GM21723 (cell line): ENCODE results near the gene TUBGCP6.

Source experiments
- ATAC-seq: cut with Tn5 transposase; IDR thresholded peaks from one replicate; pipeline ENCODE4 v1.9.1; 2021; ENCODE audit warnings: mild to moderate bottlenecking, moderate library complexity; ENCODE audit not compliant: unreplicated experiment

TUBGCP6 gene

GRCh38 chr22:50264104-50264745 is 19.4 kb upstream of the TUBGCP6 start:
- no peak for ATAC-seq

- ATAC-seq, result no peak
Measured at GRCh38 chr22:50262973-50263617, 18.3 kb upstream of the TUBGCP6 start.

GRCh38 chr22:50262460-50262911 is 17.7 kb upstream of the TUBGCP6 start:
- ATAC-seq, result no peak

- ATAC-seq, result no peak
Measured at GRCh38 chr22:50261615-50262459, 17.0 kb upstream of the TUBGCP6 start, which contains the start of gene MAPK12. MAPK12 (minus strand) TSS chr22:50261683; CDS start chr22:50261509, 174 bp downstream.

- no peak for ATAC-seq
Measured at GRCh38 chr22:50260801-50261614, 16.2 kb upstream of the TUBGCP6 start.

- ATAC-seq, result no peak
Measured at GRCh38 chr22:50260434-50260800, 15.6 kb upstream of the TUBGCP6 start.

- ATAC-seq, result no peak
Measured at GRCh38 chr22:50259302-50259701, 14.5 kb upstream of the TUBGCP6 start.

GRCh38 chr22:50258361-50259292 is 13.8 kb upstream of the TUBGCP6 start:
- no peak for ATAC-seq

GRCh38 chr22:50257451-50258360 is 12.9 kb upstream of the TUBGCP6 start:
- no peak for ATAC-seq

GRCh38 chr22:50257041-50257440 is 12.2 kb upstream of the TUBGCP6 start:
- ATAC-seq, result no peak

GRCh38 chr22:50256258-50256862 is 11.5 kb upstream of the TUBGCP6 start:
- ATAC-seq, result no peak

GRCh38 chr22:50255607-50256006 is 10.8 kb upstream of the TUBGCP6 start:
- ATAC-seq, result no peak

- no peak for ATAC-seq
Measured at GRCh38 chr22:50255099-50255498, 10.3 kb upstream of the TUBGCP6 start.

GRCh38 chr22:50253941-50254340 is 9.1 kb upstream of the TUBGCP6 start:
- ATAC-seq, result no peak

GRCh38 chr22:50253046-50253915 is 8.5 kb upstream of the TUBGCP6 start:
- ATAC-seq, result no peak

GRCh38 chr22:50252082-50253045 is 7.5 kb upstream of the TUBGCP6 start:
- no peak for ATAC-seq
